RWPE2 (cell line): Measurements from ENCODE around the gene TK1.

ENCODE experiments used
- ATAC-seq: fragments of 200-7000 bp; cut with Tn5 transposase; 3 replicates; pipeline ENCODE4 v1.9.1; 2021; ENCODE audit warnings: low read depth
- DNase-seq: peaks from one replicate; pipeline ENCODE4 v3.0.0-alpha.2; 2020; ENCODE audit warnings: low spot score
- H3K27ac ChIP-seq: fragments of 450-650 bp; 2 replicates; pipeline ENCODE4 v1.5.1; 2017; ENCODE audit warnings: mild to moderate bottlenecking; ENCODE audit not compliant: poor library complexity, severe bottlenecking
- H3K27me3 ChIP-seq: fragments of 250-450 bp; sonication (Bioruptor Pico); 2 replicates; pipeline ENCODE4 v1.5.1; 2021; ENCODE audit warnings: mild to moderate bottlenecking, moderate library complexity; ENCODE audit not compliant: insufficient read depth, poor library complexity, severe bottlenecking
- H3K36me3 ChIP-seq: fragments of 250-450 bp; sonication (Bioruptor Pico); 2 replicates; pipeline ENCODE4 v1.5.1; 2020; ENCODE audit warnings: low read depth, mild to moderate bottlenecking, moderate library complexity
- H3K4me1 ChIP-seq: fragments of 250-450 bp; sonication (Bioruptor Pico); 2 replicates; pipeline ENCODE4 v1.5.1; 2021; ENCODE audit warnings: mild to moderate bottlenecking, moderate library complexity; ENCODE audit not compliant: insufficient read depth, poor library complexity, severe bottlenecking
- H3K4me3 ChIP-seq: fragments of 250-450 bp; sonication (Bioruptor Pico); 2 replicates; pipeline ENCODE4 v1.5.1; 2021; ENCODE audit warnings: mild to moderate bottlenecking, moderate library complexity; ENCODE audit not compliant: severe bottlenecking
- H3K9me3 ChIP-seq: fragments of 250-450 bp; sonication (Bioruptor Pico); 2 replicates; pipeline ENCODE4 v1.5.1; 2021; ENCODE audit warnings: mild to moderate bottlenecking, moderate library complexity; ENCODE audit not compliant: severe bottlenecking
- CTCF ChIP-seq: fragments of 450-650 bp; IDR thresholded peaks from one replicate; pipeline ENCODE4 v1.5.1; 2017; ENCODE audit warnings: mild to moderate bottlenecking, moderate library complexity; ENCODE audit not compliant: poor library complexity, severe bottlenecking

Gene TK1

GRCh38 chr17:78168903-78169793 lies 17.7 kb downstream of the TK1 start:
- no peaks in the 10 kb centered on the region for H3K9me3 ChIP-seq
- ATAC-seq (peak; percentile 67), DNase-seq (peak; percentile 88)
- H3K36me3 ChIP-seq, result peaks cover 32% of the 10 kb centered on the region
- no peak for TF ChIP-seq CTCF
- H3K27ac ChIP-seq, result peak overlapping the region; percentile 46
- H3K4me1 ChIP-seq, result peaks cover 4% of the 10 kb centered on the region
- H3K27me3 ChIP-seq, result no peaks in the 10 kb centered on the region
- H3K4me3 ChIP-seq, result peak overlapping the region; percentile 95

- Histone ChIP-seq H3K4me3 (peak within 1 kb of the TSS; percentile 95), H3K27me3 (no peaks in the 10 kb centered on the region), H3K27ac (peak within 1 kb of the TSS; percentile 46), H3K36me3 (peaks cover 24% of the 10 kb centered on the region), H3K9me3 (no peaks in the 10 kb centered on the region), H3K4me1 (peaks cover 4% of the 10 kb centered on the region)
- DNase-seq (peak; percentile 80), ATAC-seq (peak; percentile 51)
- TF ChIP-seq CTCF, result no peak
Observed at GRCh38 chr17:78168242-78168902, 18.5 kb downstream of the TK1 start, which contains the start of gene SYNGR2. Gene SYNGR2, plus strand, starts transcription at chr17:78168581. Its CDS starts 36 bp downstream, at chr17:78168617.

GRCh38 chr17:78166416-78166815 lies 20.4 kb downstream of the TK1 start:
- Histone ChIP-seq H3K36me3 (peaks cover 10% of the 10 kb centered on the region; the same call in 1 of the 2 replicates), H3K4me1 (peaks cover 8% of the 10 kb centered on the region), H3K27me3 (no peaks in the 10 kb centered on the region), H3K27ac (no peak overlapping the region), H3K4me3 (no peak overlapping the region), H3K9me3 (no peaks in the 10 kb centered on the region)
- no peak for TF ChIP-seq CTCF
- no peak for DNase-seq
- ATAC-seq, result no peak

GRCh38 chr17:78164748-78165607 lies 21.9 kb downstream of the TK1 start:
- Histone ChIP-seq H3K4me1 (peaks cover 16% of the 10 kb centered on the region), H3K9me3 (no peaks in the 10 kb centered on the region), H3K27me3 (no peaks in the 10 kb centered on the region), H3K4me3 (no peak overlapping the region), H3K27ac (no peak overlapping the region), H3K36me3 (no peaks in the 10 kb centered on the region)
- DNase-seq (no peak), ATAC-seq (no peak)
- TF ChIP-seq CTCF, result no peak
